ENCODE results near the gene MAGI1.
"Not testable (repeated sequence)": the region's sequence is repeated elsewhere in the genome, so short reads cannot be mapped to it uniquely, and the experiment has no call there.

Gene MAGI1

GRCh38 chr3:65573548-65574116 lies 465.1 kb downstream of the MAGI1 start:
- no peak for DNase-seq

- DNase-seq: no peak
Observed at GRCh38 chr3:65572175-65572777, 466.4 kb downstream of the MAGI1 start.

GRCh38 chr3:65569845-65570405 lies 468.8 kb downstream of the MAGI1 start:
- DNase-seq: no peak

GRCh38 chr3:65569129-65569528 lies 469.6 kb downstream of the MAGI1 start:
- no peak for DNase-seq

GRCh38 chr3:65568497-65568896 lies 470.2 kb downstream of the MAGI1 start:
- no peak for DNase-seq

- not testable (repeated sequence) for DNase-seq
Observed at GRCh38 chr3:65565744-65566143, 473.0 kb downstream of the MAGI1 start.

- DNase-seq: no peak
Observed at GRCh38 chr3:65564483-65564882, 474.2 kb downstream of the MAGI1 start.

GRCh38 chr3:65563861-65564260 lies 474.9 kb downstream of the MAGI1 start:
- DNase-seq: no peak

GRCh38 chr3:65562447-65562846 lies 476.3 kb downstream of the MAGI1 start:
- no peak for DNase-seq

- DNase-seq: no peak
Observed at GRCh38 chr3:65561617-65562016, 477.1 kb downstream of the MAGI1 start.

GRCh38 chr3:65560901-65561300 lies 477.8 kb downstream of the MAGI1 start:
- no peak for DNase-seq

- no peak for DNase-seq
Observed at GRCh38 chr3:65560133-65560532, 478.6 kb downstream of the MAGI1 start.

- no peak for DNase-seq
Observed at GRCh38 chr3:65559643-65560042, 479.1 kb downstream of the MAGI1 start.

- no peak for DNase-seq
Observed at GRCh38 chr3:65558826-65559225, 479.9 kb downstream of the MAGI1 start.

- DNase-seq: no peak
Observed at GRCh38 chr3:65557899-65558564, 480.7 kb downstream of the MAGI1 start.

- DNase-seq: no peak
Observed at GRCh38 chr3:65556934-65557577, 481.7 kb downstream of the MAGI1 start.

GRCh38 chr3:65552434-65552833 lies 486.3 kb downstream of the MAGI1 start:
- no peak for DNase-seq

GRCh38 chr3:65551945-65552344 lies 486.8 kb downstream of the MAGI1 start:
- DNase-seq: no peak

- no peak for DNase-seq
Observed at GRCh38 chr3:65550137-65550536, 488.6 kb downstream of the MAGI1 start.

GRCh38 chr3:65549626-65549959 lies 489.1 kb downstream of the MAGI1 start:
- no peak for DNase-seq

- no peak for DNase-seq
Observed at GRCh38 chr3:65548848-65549625, 489.7 kb downstream of the MAGI1 start.

- DNase-seq: no peak
Observed at GRCh38 chr3:65545429-65545828, 493.3 kb downstream of the MAGI1 start.

- DNase-seq: not testable (repeated sequence)
Observed at GRCh38 chr3:65543391-65543790, 495.3 kb downstream of the MAGI1 start.

Measured in DMS153 (cell line).